Measurements from ENCODE around the gene TDRD7.

Gene TDRD7

DNA sequence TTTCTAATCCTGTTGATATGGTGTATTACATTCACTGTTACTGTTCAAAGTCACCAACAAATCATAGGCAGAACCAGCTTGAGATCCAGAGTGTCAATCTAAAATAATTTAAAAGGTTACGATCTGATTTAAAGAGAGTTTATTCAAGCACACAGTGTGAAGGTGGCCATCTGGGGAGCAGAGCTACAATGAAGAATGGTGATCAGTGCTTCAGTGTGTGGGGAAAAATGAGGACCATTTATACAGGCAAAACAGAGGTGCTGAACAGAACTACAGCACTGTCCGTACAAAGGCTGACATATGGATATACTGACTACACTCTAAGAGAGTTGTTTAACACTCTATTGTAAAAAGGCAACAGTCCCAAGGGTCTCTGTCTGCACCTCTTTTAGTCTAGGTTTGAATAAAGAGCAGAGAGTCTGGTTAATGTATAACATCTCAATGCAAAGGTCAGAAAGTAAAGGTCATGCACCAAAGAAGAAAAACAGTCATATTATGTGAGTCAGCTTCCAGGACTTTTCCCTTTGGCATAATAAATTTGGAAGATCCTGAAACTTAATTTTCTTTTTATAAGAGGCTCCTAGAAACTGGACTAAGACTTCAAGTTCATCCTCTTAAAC is 29.7 kb upstream of the TDRD7 start:
- H3K4me3 ChIP-seq (replicated peaks; ENCODE audit: insufficient read depth, low read length), result no peak overlapping the region
- no peak for DNase-seq (ENCODE audit: low read depth in 1 of 2, low spot score in 1 of 2)
- TF ChIP-seq GABPA (IDR thresholded peaks at IDR 0.05; ENCODE audit: low read depth) (no peak), POLR2AphosphoS5 (IDR thresholded peaks at IDR 0.05; ENCODE audit: low read depth) (no peak), SPI1 (IDR thresholded peaks at IDR 0.05; ENCODE audit: borderline replicate concordance, low read depth) (no peak)
- TF ChIP-seq, protein P1, sequence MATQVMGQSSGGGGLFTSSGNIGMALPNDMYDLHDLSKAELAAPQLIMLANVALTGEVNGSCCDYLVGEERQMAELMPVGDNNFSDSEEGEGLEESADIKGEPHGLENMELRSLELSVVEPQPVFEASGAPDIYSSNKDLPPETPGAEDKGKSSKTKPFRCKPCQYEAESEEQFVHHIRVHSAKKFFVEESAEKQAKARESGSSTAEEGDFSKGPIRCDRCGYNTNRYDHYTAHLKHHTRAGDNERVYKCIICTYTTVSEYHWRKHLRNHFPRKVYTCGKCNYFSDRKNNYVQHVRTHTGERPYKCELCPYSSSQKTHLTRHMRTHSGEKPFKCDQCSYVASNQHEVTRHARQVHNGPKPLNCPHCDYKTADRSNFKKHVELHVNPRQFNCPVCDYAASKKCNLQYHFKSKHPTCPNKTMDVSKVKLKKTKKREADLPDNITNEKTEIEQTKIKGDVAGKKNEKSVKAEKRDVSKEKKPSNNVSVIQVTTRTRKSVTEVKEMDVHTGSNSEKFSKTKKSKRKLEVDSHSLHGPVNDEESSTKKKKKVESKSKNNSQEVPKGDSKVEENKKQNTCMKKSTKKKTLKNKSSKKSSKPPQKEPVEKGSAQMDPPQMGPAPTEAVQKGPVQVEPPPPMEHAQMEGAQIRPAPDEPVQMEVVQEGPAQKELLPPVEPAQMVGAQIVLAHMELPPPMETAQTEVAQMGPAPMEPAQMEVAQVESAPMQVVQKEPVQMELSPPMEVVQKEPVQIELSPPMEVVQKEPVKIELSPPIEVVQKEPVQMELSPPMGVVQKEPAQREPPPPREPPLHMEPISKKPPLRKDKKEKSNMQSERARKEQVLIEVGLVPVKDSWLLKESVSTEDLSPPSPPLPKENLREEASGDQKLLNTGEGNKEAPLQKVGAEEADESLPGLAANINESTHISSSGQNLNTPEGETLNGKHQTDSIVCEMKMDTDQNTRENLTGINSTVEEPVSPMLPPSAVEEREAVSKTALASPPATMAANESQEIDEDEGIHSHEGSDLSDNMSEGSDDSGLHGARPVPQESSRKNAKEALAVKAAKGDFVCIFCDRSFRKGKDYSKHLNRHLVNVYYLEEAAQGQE (IDR thresholded peaks at IDR 0.05; ENCODE audit: insufficient replicate concordance, low read depth), result no peak
- TF ChIP-seq, protein P2, sequence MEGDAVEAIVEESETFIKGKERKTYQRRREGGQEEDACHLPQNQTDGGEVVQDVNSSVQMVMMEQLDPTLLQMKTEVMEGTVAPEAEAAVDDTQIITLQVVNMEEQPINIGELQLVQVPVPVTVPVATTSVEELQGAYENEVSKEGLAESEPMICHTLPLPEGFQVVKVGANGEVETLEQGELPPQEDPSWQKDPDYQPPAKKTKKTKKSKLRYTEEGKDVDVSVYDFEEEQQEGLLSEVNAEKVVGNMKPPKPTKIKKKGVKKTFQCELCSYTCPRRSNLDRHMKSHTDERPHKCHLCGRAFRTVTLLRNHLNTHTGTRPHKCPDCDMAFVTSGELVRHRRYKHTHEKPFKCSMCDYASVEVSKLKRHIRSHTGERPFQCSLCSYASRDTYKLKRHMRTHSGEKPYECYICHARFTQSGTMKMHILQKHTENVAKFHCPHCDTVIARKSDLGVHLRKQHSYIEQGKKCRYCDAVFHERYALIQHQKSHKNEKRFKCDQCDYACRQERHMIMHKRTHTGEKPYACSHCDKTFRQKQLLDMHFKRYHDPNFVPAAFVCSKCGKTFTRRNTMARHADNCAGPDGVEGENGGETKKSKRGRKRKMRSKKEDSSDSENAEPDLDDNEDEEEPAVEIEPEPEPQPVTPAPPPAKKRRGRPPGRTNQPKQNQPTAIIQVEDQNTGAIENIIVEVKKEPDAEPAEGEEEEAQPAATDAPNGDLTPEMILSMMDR (IDR thresholded peaks at IDR 0.05; ENCODE audit: insufficient read depth, low read length), result no peak
- no peak overlapping the region for H3K27ac ChIP-seq (replicated peaks)
- H3K27me3 ChIP-seq (ENCODE audit: insufficient read depth, poor library complexity, severe bottlenecking), result no peaks in the 10 kb centered on the region

DNA sequence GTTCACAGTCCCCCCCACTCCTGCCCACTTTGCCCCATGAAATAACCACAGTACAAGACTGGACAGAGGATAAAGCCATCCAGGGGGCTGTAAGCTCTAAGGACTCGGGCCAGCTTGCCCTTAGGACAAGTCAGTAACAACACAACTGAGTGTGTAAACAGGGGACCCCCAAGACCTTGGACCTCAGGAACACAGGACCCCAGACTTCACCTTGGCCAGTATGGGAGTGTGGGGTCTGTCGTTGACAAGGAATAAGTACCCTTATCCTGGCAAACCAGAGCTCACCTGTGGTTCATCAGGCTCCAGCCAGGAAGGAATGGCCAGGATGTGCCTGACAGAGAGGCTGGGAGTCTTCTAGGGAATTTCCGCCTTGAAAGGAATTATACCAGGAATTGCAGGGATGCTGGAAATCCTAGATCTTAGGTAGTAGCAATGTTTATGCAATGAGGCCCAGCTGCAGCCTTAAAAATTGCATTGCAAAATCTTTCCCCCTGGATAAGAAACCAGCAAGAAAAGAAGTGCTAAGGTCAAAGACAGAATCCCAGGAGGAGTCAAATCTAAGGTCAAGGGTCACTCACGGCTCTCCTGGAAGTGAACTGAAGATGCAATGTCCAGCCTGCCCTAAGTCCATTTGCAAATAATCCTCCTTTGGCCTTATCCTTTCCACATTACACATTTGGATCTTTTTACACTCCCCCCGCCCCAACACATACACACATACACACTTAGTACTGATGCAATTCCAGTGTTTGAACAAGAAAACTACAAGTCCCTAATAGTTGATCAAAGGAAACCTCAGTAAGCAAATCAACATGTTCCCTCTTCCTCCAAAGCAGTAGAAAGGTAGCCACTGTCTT is 27.3 kb upstream of the TDRD7 start:
- Histone ChIP-seq H3K27ac (replicated peaks) (no peak overlapping the region), H3K4me3 (replicated peaks; ENCODE audit: insufficient read depth, low read length) (no peak overlapping the region), H3K27me3 (ENCODE audit: insufficient read depth, poor library complexity, severe bottlenecking) (no peaks in the 10 kb centered on the region)
- no peak for DNase-seq (ENCODE audit: low read depth in 1 of 2, low spot score in 1 of 2)
- TF ChIP-seq GABPA (IDR thresholded peaks at IDR 0.05; ENCODE audit: low read depth) (no peak), POLR2AphosphoS5 (IDR thresholded peaks at IDR 0.05; ENCODE audit: low read depth) (no peak), SPI1 (IDR thresholded peaks at IDR 0.05; ENCODE audit: borderline replicate concordance, low read depth) (no peak)
- TF ChIP-seq, protein P1 (IDR thresholded peaks at IDR 0.05; ENCODE audit: insufficient replicate concordance, low read depth), result no peak
- TF ChIP-seq, protein P2 (IDR thresholded peaks at IDR 0.05; ENCODE audit: insufficient read depth, low read length), result no peak

DNA sequence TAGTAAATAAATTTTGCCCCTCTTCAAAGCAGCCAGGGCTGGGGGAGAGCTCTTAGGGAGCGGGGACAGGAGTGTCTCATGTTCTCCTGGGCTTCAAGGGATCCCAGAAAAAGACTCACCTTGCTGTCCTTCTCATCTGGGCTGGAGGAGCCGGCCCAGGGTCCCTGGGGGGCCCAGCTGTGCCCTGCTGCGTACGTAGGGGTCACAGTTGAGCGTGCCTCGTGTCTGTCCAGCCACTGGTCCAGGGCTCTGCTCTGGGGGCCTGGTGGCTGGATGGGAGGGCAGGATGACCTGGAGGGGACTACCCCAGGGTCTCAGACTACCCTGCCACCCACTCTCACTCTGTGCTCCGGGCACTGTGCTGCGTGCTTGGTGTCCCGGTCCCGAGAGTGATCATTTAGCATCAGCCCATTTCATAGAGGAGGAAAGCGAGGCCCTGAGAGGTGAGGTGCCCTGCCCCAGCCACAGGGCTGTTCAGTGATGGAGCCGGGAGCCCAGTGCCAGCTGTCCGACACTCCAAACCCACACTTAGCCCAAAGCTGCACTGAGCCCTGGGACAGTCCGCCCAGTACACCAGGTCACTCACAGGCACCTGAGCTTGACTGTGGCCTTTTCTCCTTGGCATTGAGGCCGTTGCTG is 26.2 kb upstream of the TDRD7 start:
- TF ChIP-seq SPI1 (IDR thresholded peaks at IDR 0.05; ENCODE audit: borderline replicate concordance, low read depth) (no peak), GABPA (IDR thresholded peaks at IDR 0.05; ENCODE audit: low read depth) (no peak), POLR2AphosphoS5 (IDR thresholded peaks at IDR 0.05; ENCODE audit: low read depth) (no peak)
- TF ChIP-seq, protein P1 (IDR thresholded peaks at IDR 0.05; ENCODE audit: insufficient replicate concordance, low read depth), result no peak
- TF ChIP-seq, protein P2 (IDR thresholded peaks at IDR 0.05; ENCODE audit: insufficient read depth, low read length), result no peak
- Histone ChIP-seq H3K27me3 (ENCODE audit: insufficient read depth, poor library complexity, severe bottlenecking) (no peaks in the 10 kb centered on the region), H3K27ac (replicated peaks) (no peak overlapping the region), H3K4me3 (replicated peaks; ENCODE audit: insufficient read depth, low read length) (no peak overlapping the region)
- DNase-seq (ENCODE audit: low read depth in 1 of 2, low spot score in 1 of 2), result no peak

All from HL-60 (cell line).